ENCODE results near the gene C3.
"Not testable (repeated sequence)": the region's sequence is repeated elsewhere in the genome, so short reads cannot be mapped to it uniquely, and the experiment has no call there.

The C3 gene

GRCh38 chr19:6656390-6656789 lies 64.1 kb downstream of the C3 start:
- not testable (repeated sequence) for DNase-seq

- peak; percentile 64 for DNase-seq
Observed at GRCh38 chr19:6654347-6655310, 65.8 kb downstream of the C3 start.

- no peak for DNase-seq
Observed at GRCh38 chr19:6652805-6653094, 67.7 kb downstream of the C3 start.

- no peak for DNase-seq
Observed at GRCh38 chr19:6651965-6652804, 68.3 kb downstream of the C3 start.

GRCh38 chr19:6649185-6649584 lies 71.3 kb downstream of the C3 start:
- no peak for DNase-seq

GRCh38 chr19:6648141-6648715 lies 72.2 kb downstream of the C3 start:
- no peak for DNase-seq

GRCh38 chr19:6644796-6645195 lies 75.7 kb downstream of the C3 start:
- no peak for DNase-seq

- not testable (repeated sequence) for DNase-seq
Observed at GRCh38 chr19:6640333-6640732, 80.1 kb downstream of the C3 start.

- no peak for DNase-seq
Observed at GRCh38 chr19:6639439-6639838, 81.0 kb downstream of the C3 start.

- DNase-seq: not testable (repeated sequence)
Observed at GRCh38 chr19:6633456-6633813, 87.0 kb downstream of the C3 start.

- DNase-seq: peak; percentile 52
Observed at GRCh38 chr19:6632747-6633455, 87.5 kb downstream of the C3 start.

- DNase-seq: peak; percentile 89
Observed at GRCh38 chr19:6632002-6632621, 88.3 kb downstream of the C3 start.
